ENCODE results near the gene GAB2. TPM values are rescaled to one million over a fixed set of nuclear protein-coding genes. Genes with fewer than 3 reads are reported as not detected.

The GAB2 gene
- total RNA-seq, 1 experiment from 2014 or later = 3.3 TPM

DNA sequence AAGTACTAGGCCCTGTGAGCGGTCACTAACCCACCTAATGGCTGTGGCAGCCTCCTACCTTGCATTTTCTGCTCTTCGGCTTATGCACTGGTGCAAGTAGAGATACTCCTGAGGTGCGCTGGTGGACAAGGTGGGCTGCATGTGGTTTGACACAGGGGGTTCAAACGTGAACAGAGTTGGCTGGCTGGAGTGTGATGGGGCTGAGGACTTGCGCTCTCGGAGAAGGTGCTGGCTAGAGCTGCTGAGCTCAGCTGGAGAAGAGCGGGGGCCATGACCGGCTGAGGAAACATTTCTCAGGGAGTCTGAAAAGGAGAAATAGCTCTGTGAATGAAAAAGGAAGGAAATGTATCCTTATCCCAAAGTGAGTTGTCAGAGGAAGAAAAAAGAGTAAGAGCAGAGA, 167.5 kb downstream of the GAB2 start:
- no peaks in the 10 kb centered on the region for H3K79me2 ChIP-seq (ENCODE audit: insufficient read depth, low read length)
- H3K18ac ChIP-seq (ENCODE audit: insufficient read length, low read depth, low read length) = no peak overlapping the region
- H3K4me2 ChIP-seq (ENCODE audit: insufficient read depth, insufficient read length, low read length) = no peak overlapping the region
- H3K27ac ChIP-seq (ENCODE audit: insufficient read length, low read depth, low read length) = no peak overlapping the region
- no peak overlapping the region for H2BK15ac ChIP-seq (ENCODE audit: low read depth, low read length)
- no peaks in the 10 kb centered on the region for H3K27me3 ChIP-seq (ENCODE audit: insufficient read depth, low read length)
- no peak overlapping the region for H3K23ac ChIP-seq (ENCODE audit: insufficient read length, low read depth, low read length)
- no peak overlapping the region for H2AK5ac ChIP-seq (ENCODE audit: insufficient read length, low read length)
- no peak overlapping the region for H2BK120ac ChIP-seq (ENCODE audit: low read depth, low read length, poor library complexity, severe bottlenecking)
- no peak overlapping the region for H2BK12ac ChIP-seq (ENCODE audit: insufficient read length, low read depth, low read length)
- TF ChIP-seq, protein P1, sequence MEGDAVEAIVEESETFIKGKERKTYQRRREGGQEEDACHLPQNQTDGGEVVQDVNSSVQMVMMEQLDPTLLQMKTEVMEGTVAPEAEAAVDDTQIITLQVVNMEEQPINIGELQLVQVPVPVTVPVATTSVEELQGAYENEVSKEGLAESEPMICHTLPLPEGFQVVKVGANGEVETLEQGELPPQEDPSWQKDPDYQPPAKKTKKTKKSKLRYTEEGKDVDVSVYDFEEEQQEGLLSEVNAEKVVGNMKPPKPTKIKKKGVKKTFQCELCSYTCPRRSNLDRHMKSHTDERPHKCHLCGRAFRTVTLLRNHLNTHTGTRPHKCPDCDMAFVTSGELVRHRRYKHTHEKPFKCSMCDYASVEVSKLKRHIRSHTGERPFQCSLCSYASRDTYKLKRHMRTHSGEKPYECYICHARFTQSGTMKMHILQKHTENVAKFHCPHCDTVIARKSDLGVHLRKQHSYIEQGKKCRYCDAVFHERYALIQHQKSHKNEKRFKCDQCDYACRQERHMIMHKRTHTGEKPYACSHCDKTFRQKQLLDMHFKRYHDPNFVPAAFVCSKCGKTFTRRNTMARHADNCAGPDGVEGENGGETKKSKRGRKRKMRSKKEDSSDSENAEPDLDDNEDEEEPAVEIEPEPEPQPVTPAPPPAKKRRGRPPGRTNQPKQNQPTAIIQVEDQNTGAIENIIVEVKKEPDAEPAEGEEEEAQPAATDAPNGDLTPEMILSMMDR (conservative IDR thresholded peaks at IDR 0.05) = no peak
- no peak overlapping the region for H4K5ac ChIP-seq (ENCODE audit: insufficient read length, low read depth, low read length)
- Mint-ChIP-seq H3K27ac (peak overlapping the region in 2 of 3 experiments; percentile 16 to 49; a peak in 2 of 7 replicates), H3K36me3 (ENCODE audit: insufficient read depth in 1 of 3, low read depth in 3 of 3) (peaks cover 0 to 8% (median 4%) of the 10 kb centered on the region in 3 experiments; a peak in 3 of 7 replicates), H3K27me3 (ENCODE audit: low read depth) (no peaks in the 10 kb centered on the region), H3K9me3 (no peaks in the 10 kb centered on the region; a peak in 1 of 5 replicates), H3K4me3 (no peak overlapping the region), H3K4me1 (no peaks in the 10 kb centered on the region)
- no peak overlapping the region for H3K9ac ChIP-seq (ENCODE audit: extremely low read depth, insufficient read length, low read length)
- WGBS (ENCODE audit: extremely low coverage, insufficient read length, low lambda C conversion rate) = no CpG with 5 or more reads among the region's 8 CpGs
- no peak overlapping the region for H3K14ac ChIP-seq (ENCODE audit: insufficient read depth, low read length)
- no peaks in the 10 kb centered on the region for H3K9me3 ChIP-seq (ENCODE audit: control insufficient read depth, low read depth, low read length)
- no peak overlapping the region for H2BK5ac ChIP-seq (ENCODE audit: insufficient read length, low read length)
- no peak overlapping the region for H2BK20ac ChIP-seq (ENCODE audit: low read depth, low read length, poor library complexity, severe bottlenecking)
- H3T11ph ChIP-seq (ENCODE audit: low read length) = no peak overlapping the region
- no peaks in the 10 kb centered on the region for H4K20me1 ChIP-seq (ENCODE audit: control insufficient read depth, insufficient read depth, insufficient read length)
- H3K79me1 ChIP-seq (ENCODE audit: insufficient read depth, low read depth, low read length, poor library complexity, severe bottlenecking) = no peaks in the 10 kb centered on the region
- no peak overlapping the region for H4K8ac ChIP-seq (replicated peaks; ENCODE audit: insufficient read length, low read depth, low read length)
- H3K4ac ChIP-seq (ENCODE audit: low read depth, low read length) = no peak overlapping the region
- H3K4me1 ChIP-seq (ENCODE audit: insufficient read depth, low read length) = no peaks in the 10 kb centered on the region
- no peak overlapping the region for H4K91ac ChIP-seq (ENCODE audit: insufficient read length, low read depth, low read length)
- no peak overlapping the region for H2AFZ ChIP-seq (ENCODE audit: low read length)
- no peaks in the 10 kb centered on the region for H3K23me2 ChIP-seq (ENCODE audit: insufficient read length, low read depth, low read length, poor library complexity, severe bottlenecking)
- H3K56ac ChIP-seq (ENCODE audit: insufficient read length, low read depth, low read length) = no peak overlapping the region
- no peak for DNase-seq

All from H9 (cell line).